HG02981 (cell line): ENCODE measurements around the gene PCDHGB4.
A peak's percentile ranks its signal among the peaks of the same experiment; 100 is the strongest.
"Not testable (repeated sequence)": the region's sequence is repeated elsewhere in the genome, so short reads cannot be mapped to it uniquely, and the experiment has no call there.

Experiments
- ATAC-seq: cut with Tn5 transposase; IDR thresholded peaks from one replicate; pipeline ENCODE4 v1.9.1; 2021; ENCODE audit warnings: mild to moderate bottlenecking, moderate library complexity; ENCODE audit not compliant: unreplicated experiment

Gene PCDHGB4

GRCh38 chr5:141422742-141423291, 35.3 kb downstream of the PCDHGB4 start:
- no peak for ATAC-seq

- ATAC-seq = no peak
Measured at GRCh38 chr5:141427783-141428426, 40.4 kb downstream of the PCDHGB4 start.

- ATAC-seq = peak; percentile 87
Measured at GRCh38 chr5:141430332-141431113, 43.0 kb downstream of the PCDHGB4 start, which contains the start of gene PCDHGA12. Gene PCDHGA12, plus strand, starts transcription at chr5:141430507. Its CDS starts 253 bp downstream, at chr5:141430760.

GRCh38 chr5:141431286-141431685, 43.8 kb downstream of the PCDHGB4 start:
- ATAC-seq = no peak

- not testable (repeated sequence) for ATAC-seq
Measured at GRCh38 chr5:141432308-141432707, 44.8 kb downstream of the PCDHGB4 start.

- ATAC-seq = not testable (repeated sequence)
Measured at GRCh38 chr5:141432726-141433125, 45.2 kb downstream of the PCDHGB4 start.

GRCh38 chr5:141434006-141434405, 46.5 kb downstream of the PCDHGB4 start:
- no peak for ATAC-seq

- no peak for ATAC-seq
Measured at GRCh38 chr5:141437221-141437620, 49.7 kb downstream of the PCDHGB4 start.

- no peak for ATAC-seq
Measured at GRCh38 chr5:141439411-141440141, 52.1 kb downstream of the PCDHGB4 start.
